AG04450 (cell line): ENCODE results near the gene MYPN. TPM values are rescaled to one million over a fixed set of nuclear protein-coding genes. Genes with fewer than 3 reads are reported as not detected.

Experiments
- CTCF ChIA-PET: fragments of 300-600, 350-600 bp; formaldehyde crosslinking; extraction: SDS; loops from one replicate; lab custom pipeline; 2022; ENCODE audit warnings: antibody characterized with exemption, inconsistent platforms; lab: Charles Lee
- POLR2A ChIA-PET: fragments of 350-600 bp; formaldehyde crosslinking; extraction: SDS; loops from one replicate; lab custom pipeline; 2021; ENCODE audit warnings: antibody characterized with exemption, inconsistent platforms; lab: Yijun Ruan, JAX
- DNase-seq: peaks from one replicate; pipeline ENCODE4 v3.0.0-alpha.2; 2011; ENCODE audit warnings: low read depth, low spot score
- H3K27ac ChIP-seq: one replicate; pipeline ENCODE4 v1.5.1; 2012; ENCODE audit warnings: low read depth, low read length, control low read depth
- H3K27me3 ChIP-seq: one replicate; pipeline ENCODE4 v1.6.0; 2012; ENCODE audit warnings: low read length; ENCODE audit not compliant: control insufficient read depth, insufficient read depth
- H3K4me3 ChIP-seq: 2 replicates; pipeline ENCODE4 v1.5.1; 2011; ENCODE audit warnings: mild to moderate bottlenecking, low read depth, low read length, control low read depth
- H3K9me3 ChIP-seq: 2 replicates; pipeline ENCODE4 v1.5.1; 2012; ENCODE audit warnings: low read length; ENCODE audit not compliant: control insufficient read depth, insufficient read depth
- CTCF ChIP-seq: IDR thresholded peaks from 2 replicates; pipeline ENCODE4 v1.5.1; 2011; ENCODE audit warnings: low read depth, low read length, control low read depth, inconsistent platforms
- polyA plus RNA-seq: library from polyadenylated mRNA; depleted of rRNA; stranded (reverse); fragments of >200 nt; gene quantifications from 2 replicates; pipeline ENCODE4 v1.2.3, GENCODE V29; 2011; rRNA removed

MYPN gene
- polyA plus RNA-seq, 1 experiment, result 2.9 TPM

- POLR2A ChIA-PET, result no interaction called here
- DNase-seq, result no peak
- CTCF ChIA-PET, result no interaction called here
- H3K27me3 ChIP-seq, result peaks cover 26% of the 10 kb centered on the region
- no peak overlapping the region for H3K4me3 ChIP-seq
- H3K27ac ChIP-seq, result no peak overlapping the region
- H3K9me3 ChIP-seq, result no peaks in the 10 kb centered on the region
- no peak for TF ChIP-seq CTCF
Measured at GRCh38 chr10:68251151-68251550, 141.9 kb downstream of the MYPN start.

DNA sequence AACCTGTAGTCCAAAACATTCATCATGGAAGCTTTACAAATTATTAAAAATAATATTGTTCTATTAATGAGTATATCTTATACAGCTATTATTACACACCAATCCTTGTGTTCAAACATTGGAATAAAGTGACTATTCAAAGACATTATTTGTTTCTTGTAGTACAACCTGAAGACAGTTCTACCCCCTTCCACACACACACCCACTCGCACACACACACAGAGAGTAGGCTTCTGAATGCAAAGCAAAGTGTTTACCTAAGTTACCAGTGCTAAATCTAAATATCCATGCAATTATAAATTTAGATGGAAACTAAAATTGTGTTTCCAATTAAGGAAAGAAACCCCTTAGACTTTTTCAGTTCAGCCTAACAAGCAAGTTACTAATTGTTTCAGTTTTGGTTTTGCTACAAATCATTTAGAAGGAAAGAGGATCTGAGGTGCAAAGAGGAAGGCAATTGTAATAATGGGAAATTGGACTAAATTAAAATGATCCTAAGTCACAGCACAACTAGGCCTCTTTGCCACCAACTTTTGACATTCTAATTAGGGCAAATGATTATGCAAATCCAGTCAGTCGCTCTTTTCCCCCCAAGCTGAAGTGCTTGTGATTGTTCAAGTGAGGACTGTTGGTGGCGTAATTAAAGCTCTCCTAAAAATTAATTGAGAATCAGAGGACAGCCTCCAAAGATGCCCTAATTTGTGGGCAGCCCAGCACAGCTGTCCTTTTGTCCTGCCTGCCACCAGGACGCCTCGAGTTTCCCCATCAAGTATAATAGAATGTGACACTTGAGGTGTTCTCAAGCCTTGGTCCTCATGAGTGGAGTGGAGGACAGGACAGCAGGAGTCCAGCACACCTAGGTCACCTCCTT is 142.6 kb downstream of the MYPN start:
- POLR2A ChIA-PET, result no interaction called here

DNA sequence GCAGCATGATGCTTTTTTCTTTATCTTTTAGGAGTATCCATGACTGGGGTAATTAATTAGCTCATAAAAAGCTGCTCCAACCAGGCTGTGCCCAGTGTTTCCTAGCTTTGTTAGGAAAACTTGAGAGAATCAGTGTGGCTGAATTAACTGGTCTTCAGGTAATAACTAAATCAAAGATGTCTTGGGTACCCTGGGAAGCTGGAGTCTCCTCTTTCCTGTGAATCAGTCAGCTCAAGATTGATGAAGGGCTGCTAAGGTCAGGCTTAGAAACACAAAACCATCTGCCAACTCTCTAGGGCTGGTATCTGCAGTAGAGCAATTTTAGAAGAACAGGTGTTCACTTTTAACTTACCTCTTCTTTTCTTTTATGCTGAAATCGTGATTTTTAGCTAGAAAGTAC is 144.1 kb downstream of the MYPN start:
- ChIA-PET POLR2A (no interaction called here), CTCF (interaction anchor here (0.9 to 1.2 kb wide), 2 partner anchors 23 to 41 kb away, joined by 3 to 4 read pairs; no protein-coding TSS in a partner anchor)
- Histone ChIP-seq H3K27ac (no peak overlapping the region), H3K4me3 (no peak overlapping the region), H3K9me3 (no peaks in the 10 kb centered on the region), H3K27me3 (peaks cover 26% of the 10 kb centered on the region)
- no peak for DNase-seq
- TF ChIP-seq CTCF, result no peak

More for the DNA sequence above, 142.6 kb downstream of the MYPN start:
- Histone ChIP-seq H3K27ac (no peak overlapping the region), H3K27me3 (peaks cover 26% of the 10 kb centered on the region), H3K9me3 (no peaks in the 10 kb centered on the region), H3K4me3 (no peak overlapping the region)
- TF ChIP-seq CTCF, result no peak
- CTCF ChIA-PET, result interaction anchor here (1.2 kb wide), 1 partner anchor 21 kb away, joined by 3 read pairs; no protein-coding TSS in a partner anchor
- DNase-seq, result no peak

DNA sequence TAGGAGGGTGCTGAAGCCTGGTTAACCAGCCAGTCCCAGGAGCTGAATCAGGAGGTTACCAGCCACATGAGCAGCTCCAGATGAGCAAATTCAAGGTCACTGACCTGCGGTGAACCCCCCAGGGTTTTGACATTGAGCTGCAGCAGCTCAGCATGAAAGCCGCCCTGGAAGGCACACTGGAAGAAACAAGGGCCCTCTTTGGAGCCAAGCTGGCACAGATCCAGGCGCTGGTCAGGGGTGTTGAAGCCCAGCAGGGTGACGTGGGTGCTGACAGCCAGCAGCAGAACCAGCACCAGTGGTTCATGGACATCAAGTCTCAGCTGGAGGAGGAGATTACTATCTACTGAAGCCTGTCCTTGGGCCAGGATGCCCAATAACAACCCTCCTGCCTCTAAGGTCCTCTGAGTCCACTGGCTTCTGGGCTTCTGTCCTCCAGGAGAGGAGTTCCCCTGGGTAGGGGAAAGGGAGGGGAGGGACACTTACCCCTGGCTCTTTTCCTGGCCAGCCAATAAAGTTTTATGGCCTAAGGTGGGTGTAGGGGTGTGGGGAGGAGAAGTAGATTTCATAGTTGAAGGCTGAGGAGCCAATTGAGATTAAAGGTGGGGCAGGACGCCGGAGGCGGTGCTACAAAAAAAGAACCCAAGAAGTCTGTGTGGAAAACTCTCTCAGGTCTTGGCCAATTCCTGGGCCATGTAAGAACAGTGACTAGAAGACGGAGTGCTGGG is 152.0 kb downstream of the MYPN start:
- DNase-seq, result no peak
- Histone ChIP-seq H3K4me3 (no peak overlapping the region), H3K27ac (no peak overlapping the region), H3K27me3 (peaks cover 2% of the 10 kb centered on the region), H3K9me3 (peaks cover 7% of the 10 kb centered on the region; the same call in 1 of the 2 replicates)
- ChIA-PET POLR2A (no interaction called here), CTCF (no interaction called here)
- TF ChIP-seq CTCF, result no peak

Other genes starting within 250 kb of the MYPN start
- gene SIRT1, start 224.8 kb upstream of the MYPN start, polyA plus RNA-seq, result 12.9 and 16.9 TPM in 2 replicates
- 40.1 and 59.1 TPM in 2 replicates for gene HERC4, start 34.2 kb upstream of the MYPN start, polyA plus RNA-seq
- 0.06 TPM in 1 of 2 replicates, not detected in the other for gene ATOH7, start 122.6 kb downstream of the MYPN start, polyA plus RNA-seq
- gene HNRNPH3, start 222.6 kb downstream of the MYPN start, polyA plus RNA-seq, result 87.8 and 113 TPM in 2 replicates
- gene PBLD, start 223.4 kb downstream of the MYPN start, polyA plus RNA-seq, result 1.2 and 1.4 TPM in 2 replicates